ENCODE data around the gene SIRT6.

- TF ChIP-seq CTCF (optimal IDR thresholded peaks at IDR 0.05 in 1 of 3, IDR thresholded peaks at IDR 0.05 in 1 of 3, conservative IDR thresholded peaks at IDR 0.05 in 1 of 3; ENCODE audit: extremely low read depth in 1 of 3, insufficient read depth in 2 of 3, low read length in 3 of 3) (no peak), EZH2 (IDR thresholded peaks at IDR 0.05; ENCODE audit: low read length) (no peak)
These were observed 45.4 kb upstream of the SIRT6 start for GRCh38 chr19:4227771-4228170.

Data from keratinocyte (primary cell).